Loucy (cell line): ENCODE results near the gene RET.

Source experiments
- H2AFZ ChIP-seq: fragments of 200-600 bp; sonication (generic); 2 replicates; pipeline ENCODE4 v1.6.0; 2016; ENCODE audit warnings: antibody characterized with exemption, mild to moderate bottlenecking, low read length, moderate library complexity
- H3F3A ChIP-seq: fragments of 200-600 bp; 2 replicates; pipeline ENCODE4 v1.6.0; 2016; ENCODE audit warnings: antibody characterized with exemption, low read depth, mild to moderate bottlenecking
- H3K27me3 ChIP-seq: fragments of 200-600 bp; sonication (generic); 2 replicates; pipeline ENCODE4 v1.6.1; 2014; ENCODE audit warnings: low read length, mild to moderate bottlenecking; ENCODE audit not compliant: insufficient read depth, poor library complexity, severe bottlenecking
- H3K36me3 ChIP-seq: fragments of 200-600 bp; sonication (generic); 2 replicates; pipeline ENCODE4 v1.6.1; 2016; ENCODE audit warnings: low read length; ENCODE audit not compliant: insufficient read depth
- H3K4me1 ChIP-seq: fragments of 200-600 bp; sonication (generic); 2 replicates; pipeline ENCODE4 v1.5.1; 2014; ENCODE audit warnings: low read length, mild to moderate bottlenecking; ENCODE audit not compliant: insufficient read depth, poor library complexity, severe bottlenecking
- H3K4me2 ChIP-seq: fragments of 200-600 bp; sonication (generic); 2 replicates; pipeline ENCODE4 v1.6.0; 2014; ENCODE audit warnings: antibody characterized with exemption, low read length, low read depth, mild to moderate bottlenecking; ENCODE audit not compliant: poor library complexity, severe bottlenecking
- H3K4me3 ChIP-seq: fragments of 200-600 bp; sonication (generic); 2 replicates; pipeline ENCODE4 v1.5.1; 2014; ENCODE audit warnings: low read length, mild to moderate bottlenecking, mixed read lengths; ENCODE audit not compliant: poor library complexity, severe bottlenecking
- H3K79me2 ChIP-seq: fragments of 200-600 bp; sonication (generic); 2 replicates; pipeline ENCODE4 v1.6.1; 2014; ENCODE audit warnings: low read length; ENCODE audit not compliant: insufficient read depth
- H3K9ac ChIP-seq: fragments of 200-600 bp; sonication (generic); 2 replicates; pipeline ENCODE4 v1.6.0; 2014; ENCODE audit warnings: mild to moderate bottlenecking, low read depth, low read length, moderate library complexity; ENCODE audit not compliant: poor library complexity, severe bottlenecking
- H3K9me2 ChIP-seq: fragments of 200-600 bp; sonication (generic); replicated peaks from 2 replicates; pipeline ENCODE4 v1.6.1; 2016; ENCODE audit warnings: low read depth, low read length, mixed read lengths
- H3K9me3 ChIP-seq: fragments of 200-600 bp; sonication (generic); 2 replicates; pipeline ENCODE4 v1.6.1; 2014; ENCODE audit warnings: mild to moderate bottlenecking, antibody characterized with exemption, low read length, low read depth; ENCODE audit not compliant: insufficient read depth
- H4K20me1 ChIP-seq: fragments of 200-600 bp; sonication (generic); 2 replicates; pipeline ENCODE4 v1.6.0; 2014; ENCODE audit warnings: antibody characterized with exemption, low read length, mild to moderate bottlenecking; ENCODE audit not compliant: insufficient read depth, poor library complexity, severe bottlenecking
- CTCF ChIP-seq: fragments of 200-600 bp; sonication (generic); conservative IDR thresholded peaks from 2 replicates; pipeline ENCODE4 v1.5.1; 2014; ENCODE audit warnings: mild to moderate bottlenecking, antibody characterized with exemption, low read length
- EZH2phosphoT487 ChIP-seq: fragments of 200-600 bp; IDR thresholded peaks from 2 replicates; pipeline ENCODE4 v1.6.1; 2018; ENCODE audit warnings: antibody characterized with exemption, mild to moderate bottlenecking, moderate library complexity, borderline replicate concordance

The RET gene

GRCh38 chr10:43166207-43166879 is 89.5 kb downstream of the RET start:
- Histone ChIP-seq H3K79me2 (peaks cover 10% of the 10 kb centered on the region; the same call in 1 of the 2 replicates), H4K20me1 (no peaks in the 10 kb centered on the region), H3K9me3 (no peaks in the 10 kb centered on the region), H3K4me3 (no peak overlapping the region), H3K9me2 (no peaks in the 10 kb centered on the region), H3K27me3 (no peaks in the 10 kb centered on the region), H3F3A (no peaks in the 10 kb centered on the region), H3K4me2 (no peak overlapping the region), H3K9ac (no peak overlapping the region), H2AFZ (no peak overlapping the region), H3K4me1 (peaks cover 23% of the 10 kb centered on the region), H3K36me3 (peaks cover 37% of the 10 kb centered on the region; the same call in 1 of the 2 replicates)
- TF ChIP-seq EZH2phosphoT487 (no peak), CTCF (no peak)

- H3K4me2 ChIP-seq: no peak overlapping the region
These were observed 90.1 kb downstream of the RET start for GRCh38 chr10:43166880-43167497.

GRCh38 chr10:43167498-43167889 is 90.6 kb downstream of the RET start:
- TF ChIP-seq EZH2phosphoT487: no peak
- no peak for TF ChIP-seq CTCF
- Histone ChIP-seq H3K79me2 (no peaks in the 10 kb centered on the region; the same call in 1 of the 2 replicates), H3K27me3 (no peaks in the 10 kb centered on the region), H3K9me2 (no peaks in the 10 kb centered on the region), H3K9ac (no peak overlapping the region), H3K4me1 (peaks cover 19% of the 10 kb centered on the region), H3K4me3 (no peak overlapping the region), H2AFZ (no peak overlapping the region), H3K36me3 (peaks cover 31% of the 10 kb centered on the region; the same call in 1 of the 2 replicates), H3K4me2 (no peak overlapping the region), H3F3A (no peaks in the 10 kb centered on the region), H4K20me1 (no peaks in the 10 kb centered on the region), H3K9me3 (no peaks in the 10 kb centered on the region)

More at GRCh38 chr10:43166880-43167497, 90.1 kb downstream of the RET start:
- Histone ChIP-seq H3K79me2 (peaks cover 4% of the 10 kb centered on the region; the same call in 1 of the 2 replicates), H3K4me3 (no peak overlapping the region), H3K9me2 (no peaks in the 10 kb centered on the region), H2AFZ (no peak overlapping the region), H3K9ac (no peak overlapping the region), H3F3A (no peaks in the 10 kb centered on the region), H3K27me3 (no peaks in the 10 kb centered on the region), H4K20me1 (no peaks in the 10 kb centered on the region), H3K36me3 (peaks cover 35% of the 10 kb centered on the region; the same call in 1 of the 2 replicates), H3K9me3 (no peaks in the 10 kb centered on the region), H3K4me1 (peaks cover 22% of the 10 kb centered on the region)
- TF ChIP-seq CTCF (no peak), EZH2phosphoT487 (no peak)
